Neutrophil (primary cell): ENCODE data around the gene FGD4.
"Not testable (repeated sequence)": the region's sequence is repeated elsewhere in the genome, so short reads cannot be mapped to it uniquely, and the experiment has no call there.

ENCODE experiments used
- H3K27ac ChIP-seq: fragments of 200-600 bp; sonication (generic); 2 replicates; pipeline ENCODE4 v1.5.1; 2016; ENCODE audit warnings: mild to moderate bottlenecking, moderate library complexity
- H3K27me3 ChIP-seq: fragments of 200-600 bp; sonication (generic); 2 replicates; pipeline ENCODE4 v1.6.0; 2016; ENCODE audit warnings: mild to moderate bottlenecking
- H3K36me3 ChIP-seq: fragments of 200-600 bp; sonication (generic); 2 replicates; pipeline ENCODE4 v1.5.1; 2017
- H3K4me1 ChIP-seq, 2 experiments: fragments of 200-600 bp in 1 of 2; sonication (generic) in 1 of 2; 1 replicate in 1 of 2; 2 replicates in 1 of 2; pipeline versions ENCODE4 v1.5.1 to v1.6.1; 2013 to 2016; ENCODE audit warnings: low read depth in 1 of 2, low read length in 1 of 2, mild to moderate bottlenecking in 1 of 2, moderate library complexity in 1 of 2; ENCODE audit not compliant: control insufficient read depth in 1 of 2, insufficient read depth in 1 of 2
- H3K4me3 ChIP-seq, 2 experiments: fragments of 200-600 bp in 1 of 2; sonication (generic) in 1 of 2; 1 replicate in 1 of 2; 2 replicates in 1 of 2; pipeline ENCODE4 v1.5.1; 2013 to 2016; ENCODE audit warnings: low read depth in 1 of 2, low read length in 1 of 2, mild to moderate bottlenecking in 1 of 2, moderate library complexity in 1 of 2
- H3K9me3 ChIP-seq: fragments of 200-600 bp; sonication (generic); 2 replicates; pipeline ENCODE4 v1.5.1; 2016
- CTCF ChIP-seq: fragments of 200-600 bp; sonication (generic); IDR thresholded peaks from 2 replicates; pipeline ENCODE4 v1.5.1; 2016; ENCODE audit warnings: antibody characterized with exemption

FGD4 gene

DNA sequence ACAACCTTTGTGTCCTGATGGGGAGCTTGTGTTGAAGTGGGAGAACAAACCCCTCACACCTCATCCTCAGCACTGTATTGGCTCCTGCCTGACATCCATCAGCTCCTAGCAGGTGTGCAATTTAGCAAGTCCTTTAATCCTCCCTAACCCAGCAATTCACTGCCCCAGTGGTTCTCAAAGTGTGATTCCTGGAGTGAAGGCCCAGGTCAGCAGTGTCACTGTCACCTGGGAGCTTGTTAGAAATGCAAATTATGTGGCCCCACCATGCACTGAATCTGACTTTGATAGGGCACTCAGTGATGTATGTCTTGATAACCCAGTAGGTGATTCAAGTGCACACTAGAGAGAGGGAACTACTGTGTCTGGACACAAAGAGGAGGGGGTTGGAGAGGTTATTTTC is 133.6 kb downstream of the FGD4 start:
- H3K4me1 ChIP-seq = peaks cover 37 to 49% of the 10 kb centered on the region in 2 experiments
- no peaks in the 10 kb centered on the region for H3K27me3 ChIP-seq
- no peak overlapping the region for H3K4me3 ChIP-seq
- peak overlapping the region; percentile 41 for H3K27ac ChIP-seq
- H3K9me3 ChIP-seq = no peaks in the 10 kb centered on the region
- no peak for TF ChIP-seq CTCF
- H3K36me3 ChIP-seq = peaks cover 7% of the 10 kb centered on the region

DNA sequence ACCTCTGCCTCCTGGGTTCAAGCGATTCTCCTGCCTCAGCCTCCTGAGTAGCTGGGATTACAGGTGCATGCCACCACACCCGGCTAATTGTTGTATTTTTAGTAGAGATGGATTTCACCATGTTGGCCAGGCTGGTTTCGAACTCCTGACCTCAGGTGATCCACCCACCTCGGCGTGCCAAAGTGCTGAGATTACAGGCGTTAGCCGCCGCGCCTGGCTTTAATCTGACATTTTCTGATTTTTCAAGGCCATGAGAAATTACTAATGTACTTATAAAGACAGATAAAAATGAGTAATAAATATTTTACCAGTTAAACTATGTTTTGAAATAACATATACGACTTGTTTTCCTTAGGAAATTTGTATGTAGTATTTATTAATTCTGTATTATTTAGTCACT is 134.1 kb downstream of the FGD4 start:
- peaks cover 37 to 49% of the 10 kb centered on the region in 2 experiments for H3K4me1 ChIP-seq

DNA sequence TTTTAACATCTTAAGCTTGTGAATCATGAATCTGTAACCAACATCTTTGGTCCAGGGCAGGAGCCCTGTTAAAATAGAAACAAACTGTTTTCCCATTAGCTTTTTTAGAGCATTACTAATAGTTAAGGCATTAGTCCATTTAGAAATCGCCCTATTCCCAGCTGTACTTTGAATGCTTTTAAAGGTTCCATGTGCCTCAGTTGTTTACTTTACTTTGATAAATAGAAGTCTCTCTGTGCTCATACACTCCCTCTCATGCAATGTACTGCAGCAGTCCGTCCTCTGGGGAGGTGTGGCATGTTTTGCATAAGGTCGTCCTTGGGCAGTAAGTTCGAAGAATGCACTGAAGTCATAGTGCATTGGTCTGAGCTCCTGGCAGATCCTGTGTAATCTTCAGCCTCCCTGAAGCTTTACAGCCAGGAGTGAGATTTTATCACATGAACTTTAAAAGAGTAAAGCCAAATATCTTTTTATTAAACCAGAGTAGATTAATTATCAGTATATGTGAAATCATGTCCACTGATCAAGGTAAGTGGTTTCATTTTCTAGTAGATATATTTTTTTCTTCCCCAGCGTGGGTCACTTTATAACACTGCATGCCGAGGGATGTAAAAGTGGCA is 134.7 kb downstream of the FGD4 start:
- Histone ChIP-seq H3K4me3 (peak overlapping the region; percentile 16 to 49), H3K9me3 (no peaks in the 10 kb centered on the region), H3K36me3 (peaks cover 4% of the 10 kb centered on the region), H3K4me1 (peaks cover 37 to 49% of the 10 kb centered on the region in 2 experiments), H3K27me3 (no peaks in the 10 kb centered on the region), H3K27ac (peak overlapping the region; percentile 82)
- TF ChIP-seq CTCF = no peak

More for the DNA sequence above, 134.1 kb downstream of the FGD4 start:
- not testable (repeated sequence) for H3K4me3 ChIP-seq, H3K36me3 ChIP-seq, H3K27me3 ChIP-seq, H3K9me3 ChIP-seq
- peak overlapping the region; percentile 82 for H3K27ac ChIP-seq

- Histone ChIP-seq H3K4me3 (peak overlapping the region; percentile 49), H3K27ac (peak overlapping the region; percentile 82), H3K4me1 (peaks cover 38 to 49% of the 10 kb centered on the region in 2 experiments), H3K9me3 (no peaks in the 10 kb centered on the region), H3K36me3 (no peaks in the 10 kb centered on the region), H3K27me3 (no peaks in the 10 kb centered on the region)
- TF ChIP-seq CTCF = no peak
Observed at GRCh38 chr12:32534698-32535097, 135.3 kb downstream of the FGD4 start.

GRCh38 chr12:32535288-32535999 is 136.1 kb downstream of the FGD4 start:
- H3K27me3 ChIP-seq = no peaks in the 10 kb centered on the region
- H3K9me3 ChIP-seq = no peaks in the 10 kb centered on the region
- H3K4me3 ChIP-seq = peak overlapping the region; percentile 49
- peaks cover 45 to 49% of the 10 kb centered on the region in 2 experiments for H3K4me1 ChIP-seq
- no peak for TF ChIP-seq CTCF
- peak overlapping the region; percentile 82 for H3K27ac ChIP-seq
- no peaks in the 10 kb centered on the region for H3K36me3 ChIP-seq

DNA sequence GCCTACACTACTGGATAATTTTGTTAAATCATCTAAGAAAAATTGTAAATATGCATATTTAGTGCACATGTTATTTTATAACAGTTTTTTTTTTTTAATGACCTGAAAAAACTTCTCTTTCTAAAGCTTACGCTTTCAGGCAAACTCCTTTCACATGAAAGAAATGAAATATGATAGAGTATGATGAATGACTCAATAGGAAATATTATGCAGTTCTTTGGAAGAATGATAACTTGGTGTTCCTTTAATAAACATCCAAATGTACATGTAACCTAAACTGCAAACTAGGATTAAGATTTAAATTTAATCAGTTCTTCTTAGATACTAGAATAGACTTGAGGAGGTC is 136.6 kb downstream of the FGD4 start:
- Histone ChIP-seq H3K27ac (peak overlapping the region; percentile 82), H3K27me3 (no peaks in the 10 kb centered on the region)

More for the DNA sequence above, 136.6 kb downstream of the FGD4 start:
- Histone ChIP-seq H3K9me3 (no peaks in the 10 kb centered on the region), H3K4me3 (peak overlapping the region; percentile 49), H3K4me1 (peaks cover 49 to 54% of the 10 kb centered on the region in 2 experiments), H3K36me3 (no peaks in the 10 kb centered on the region)
- TF ChIP-seq CTCF = no peak
